A549 (cell line): Measurements from ENCODE around the gene SETBP1.

Experiments
- NR3C1 ChIP-seq: fragments of >200 bp; sonication (Bioruptor Twin); formaldehyde crosslinking; IDR thresholded peaks from 3 replicates; pipeline ENCODE4 v1.6.1; 2017
- TF ChIP-seq, protein P1 (sequence below): fragments of >200 bp; sonication (Bioruptor Twin); formaldehyde crosslinking; IDR thresholded peaks from 3 replicates; pipeline ENCODE4 v1.5.1; 2016

DNA sequence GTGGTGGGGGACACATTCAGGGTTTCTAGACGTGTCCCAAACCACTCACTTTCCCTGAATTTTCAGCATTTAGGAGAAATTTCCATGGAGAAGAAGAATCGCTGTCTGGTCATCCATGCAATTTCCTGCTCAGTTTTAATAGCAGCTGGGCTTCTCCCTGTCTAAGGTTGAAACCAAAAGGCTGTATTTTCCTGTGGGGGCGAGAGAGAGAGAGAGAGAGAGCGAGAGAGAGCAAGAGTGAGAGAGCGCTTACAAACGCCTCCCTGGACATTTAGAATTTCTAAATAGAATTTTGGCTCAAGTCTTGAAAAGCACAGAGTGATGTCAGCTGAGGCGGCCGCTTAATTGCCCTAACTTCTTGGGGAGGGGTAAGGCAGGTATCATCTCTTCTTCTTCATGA lies 110.8 kb downstream of the SETBP1 start:
- TF ChIP-seq, protein P1, sequence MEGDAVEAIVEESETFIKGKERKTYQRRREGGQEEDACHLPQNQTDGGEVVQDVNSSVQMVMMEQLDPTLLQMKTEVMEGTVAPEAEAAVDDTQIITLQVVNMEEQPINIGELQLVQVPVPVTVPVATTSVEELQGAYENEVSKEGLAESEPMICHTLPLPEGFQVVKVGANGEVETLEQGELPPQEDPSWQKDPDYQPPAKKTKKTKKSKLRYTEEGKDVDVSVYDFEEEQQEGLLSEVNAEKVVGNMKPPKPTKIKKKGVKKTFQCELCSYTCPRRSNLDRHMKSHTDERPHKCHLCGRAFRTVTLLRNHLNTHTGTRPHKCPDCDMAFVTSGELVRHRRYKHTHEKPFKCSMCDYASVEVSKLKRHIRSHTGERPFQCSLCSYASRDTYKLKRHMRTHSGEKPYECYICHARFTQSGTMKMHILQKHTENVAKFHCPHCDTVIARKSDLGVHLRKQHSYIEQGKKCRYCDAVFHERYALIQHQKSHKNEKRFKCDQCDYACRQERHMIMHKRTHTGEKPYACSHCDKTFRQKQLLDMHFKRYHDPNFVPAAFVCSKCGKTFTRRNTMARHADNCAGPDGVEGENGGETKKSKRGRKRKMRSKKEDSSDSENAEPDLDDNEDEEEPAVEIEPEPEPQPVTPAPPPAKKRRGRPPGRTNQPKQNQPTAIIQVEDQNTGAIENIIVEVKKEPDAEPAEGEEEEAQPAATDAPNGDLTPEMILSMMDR, result no peak
- no peak for TF ChIP-seq NR3C1
